ENCODE results near the gene HOXA13. TPM values are rescaled to one million over a fixed set of nuclear protein-coding genes. Genes with fewer than 3 reads are reported as not detected.
A peak's percentile ranks its signal among the peaks of the same experiment; 100 is the strongest.

The HOXA13 gene
- total RNA-seq, 2 donors from 2014 or later = not detected

DNA sequence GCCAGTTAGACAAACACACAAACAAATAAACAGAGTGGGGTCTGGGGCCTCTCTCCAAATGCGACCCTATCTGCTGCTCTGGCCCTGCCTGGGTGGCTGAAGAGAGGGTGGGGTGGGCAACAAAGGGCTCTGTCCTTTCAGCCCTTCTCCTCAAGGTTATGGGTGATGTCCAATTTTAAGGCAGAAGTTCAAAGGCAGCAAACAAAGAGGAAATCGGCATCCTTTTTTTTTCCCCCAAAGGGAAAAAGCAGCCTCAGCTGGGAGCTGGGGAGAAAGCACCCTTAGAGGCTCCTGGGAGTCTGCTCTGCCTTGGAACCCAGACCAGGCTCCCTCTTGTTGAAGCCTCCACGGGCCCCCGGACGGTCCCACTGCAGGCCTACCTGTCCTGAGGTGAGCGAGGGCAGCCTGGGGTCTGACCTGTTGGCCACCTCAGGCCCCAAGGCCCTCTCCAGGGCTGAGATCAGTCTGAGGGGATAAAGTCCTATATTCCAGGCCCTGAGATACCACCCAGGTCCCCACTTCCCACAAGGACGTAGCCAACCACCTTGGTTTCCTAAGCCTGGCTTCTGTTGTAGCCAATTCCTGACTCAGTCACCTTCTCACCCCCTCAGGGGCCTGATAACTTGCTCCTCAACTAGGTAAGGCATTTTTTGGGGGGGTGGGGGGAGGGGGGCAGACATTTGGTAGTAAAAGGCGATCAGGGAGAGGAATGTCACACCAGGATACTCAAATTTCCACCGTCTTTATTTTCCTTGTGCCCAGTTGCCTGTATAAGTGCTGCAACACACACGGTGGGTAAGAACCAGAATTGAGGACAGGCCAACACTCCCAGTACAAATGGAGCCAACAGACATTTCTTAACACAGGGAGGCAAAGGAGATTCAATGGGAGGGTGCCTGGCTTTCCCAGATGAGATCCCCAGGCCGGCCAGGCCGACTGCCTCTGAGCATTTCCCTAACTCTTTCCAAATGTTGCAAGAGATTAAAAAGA lies 19.2 kb downstream of the HOXA13 start:
- H3K4me1 Mint-ChIP-seq (ENCODE audit: low read depth in 2 of 2) = peaks cover 16 to 22% of the 10 kb centered on the region in 2 donors
- no peak for ATAC-seq
- no peaks in the 10 kb centered on the region for H3K9me3 Mint-ChIP-seq
- DNase-seq (ENCODE audit: low spot score) = no peak
- peaks cover 24 to 41% of the 10 kb centered on the region in 2 donors for H3K27me3 Mint-ChIP-seq
- no peak overlapping the region for H3K27ac Mint-ChIP-seq
- H3K4me3 Mint-ChIP-seq = no peak overlapping the region
- no peaks in the 10 kb centered on the region for H3K36me3 Mint-ChIP-seq

DNA sequence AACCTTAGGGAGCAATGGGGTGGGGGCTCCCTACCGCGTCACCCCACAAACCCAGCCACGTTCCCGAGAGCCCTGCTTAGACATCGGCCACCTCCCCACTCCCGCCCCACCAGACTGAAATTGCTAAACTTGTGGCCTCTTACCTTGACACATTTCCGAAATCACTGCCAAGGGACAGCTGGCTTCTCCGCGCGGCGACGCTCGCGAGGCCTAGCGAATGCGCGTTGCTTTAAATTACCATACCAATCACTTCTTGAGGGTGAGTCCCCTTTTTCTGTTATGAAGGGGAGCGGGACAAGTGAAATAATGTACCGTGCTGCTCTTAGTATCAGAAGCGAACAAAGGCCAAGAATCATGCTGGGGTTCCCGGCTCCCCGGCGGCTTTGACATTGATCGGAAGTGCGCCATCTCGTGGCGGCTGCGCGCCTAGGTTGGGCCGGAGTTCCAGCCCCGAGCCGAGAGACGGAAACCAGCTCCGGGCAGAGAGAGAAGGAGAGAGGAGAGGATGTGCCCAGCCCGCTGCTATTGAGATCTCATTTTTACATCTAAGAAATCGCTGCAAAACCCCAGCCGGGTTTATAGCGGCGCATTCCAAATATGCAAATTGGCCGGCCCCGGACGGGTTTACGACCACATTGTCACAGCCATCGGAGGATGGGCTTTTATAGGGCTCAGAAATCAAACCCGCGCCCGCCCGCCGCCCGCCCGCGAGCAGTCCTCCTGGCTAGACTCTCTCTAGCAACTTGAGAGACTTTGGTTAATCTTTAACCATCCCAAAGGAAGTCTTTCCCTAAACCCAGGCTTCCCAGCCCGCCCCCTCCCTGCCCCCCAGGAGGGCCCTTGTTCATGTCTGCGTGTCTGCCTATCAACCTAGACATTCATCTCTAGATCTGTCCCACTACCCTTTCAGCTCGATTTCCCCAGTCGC lies 20.1 kb downstream of the HOXA13 start:
- no peaks in the 10 kb centered on the region for H3K9me3 Mint-ChIP-seq
- peaks cover 23 to 31% of the 10 kb centered on the region in 2 donors for H3K27me3 Mint-ChIP-seq
- peak; percentile 75 to 80 for ATAC-seq
- H3K4me3 Mint-ChIP-seq = peak overlapping the region; percentile 26
- H3K27ac Mint-ChIP-seq = no peak overlapping the region
- no peak for DNase-seq (ENCODE audit: low spot score)
- H3K4me1 Mint-ChIP-seq (ENCODE audit: low read depth in 2 of 2) = peaks cover 9 to 17% of the 10 kb centered on the region in 2 donors
- H3K36me3 Mint-ChIP-seq = no peaks in the 10 kb centered on the region

DNA sequence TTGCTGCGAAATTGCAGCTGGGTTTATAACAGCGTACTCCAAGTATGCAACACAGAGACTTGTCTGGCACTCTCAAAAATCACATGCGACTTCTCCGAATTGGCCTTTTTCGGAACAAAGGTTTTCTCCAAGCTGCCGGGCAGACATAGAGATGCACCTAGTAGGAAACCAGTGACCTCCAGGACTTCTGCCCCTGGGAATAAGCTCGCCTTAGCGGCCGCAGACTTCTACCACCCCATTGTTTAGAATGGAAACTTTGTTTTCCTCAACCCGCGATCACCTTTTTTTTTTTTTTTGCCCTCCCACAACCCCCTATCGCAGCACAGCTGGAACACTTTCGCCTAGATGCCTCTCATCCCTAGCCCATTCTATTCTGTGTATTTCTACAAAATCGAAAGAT lies 20.9 kb downstream of the HOXA13 start:
- no peak for ATAC-seq
- H3K27ac Mint-ChIP-seq = no peak overlapping the region
- H3K4me1 Mint-ChIP-seq (ENCODE audit: low read depth in 2 of 2) = peaks cover 6 to 16% of the 10 kb centered on the region in 2 donors
- H3K9me3 Mint-ChIP-seq = no peaks in the 10 kb centered on the region
- DNase-seq (ENCODE audit: low spot score) = no peak
- H3K36me3 Mint-ChIP-seq = no peaks in the 10 kb centered on the region
- H3K27me3 Mint-ChIP-seq = peaks cover 21 to 28% of the 10 kb centered on the region in 2 donors
- peak overlapping the region; percentile 26 for H3K4me3 Mint-ChIP-seq

DNA sequence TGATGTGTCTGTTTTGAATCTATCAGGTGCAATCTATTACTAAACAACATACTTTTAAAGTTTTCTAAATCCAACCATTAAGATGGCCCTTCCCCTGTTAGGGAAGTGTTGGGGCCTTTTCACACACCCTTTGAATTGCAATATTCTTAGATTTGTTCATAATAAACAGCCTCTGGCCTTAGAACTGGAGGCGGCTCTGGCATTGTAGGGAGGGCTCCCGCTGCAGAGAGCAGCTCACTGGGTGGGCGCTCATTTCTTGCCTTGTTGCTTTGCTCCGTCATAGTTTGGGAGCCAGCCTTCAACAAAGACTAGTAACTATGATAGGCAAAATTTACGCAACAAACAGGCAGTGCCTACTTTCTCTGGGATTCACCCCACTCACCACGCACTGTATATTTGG lies 21.5 kb downstream of the HOXA13 start:
- no peak for DNase-seq (ENCODE audit: low spot score)
- no peak for ATAC-seq
- H3K4me3 Mint-ChIP-seq = no peak overlapping the region
- H3K36me3 Mint-ChIP-seq = no peaks in the 10 kb centered on the region
- no peaks in the 10 kb centered on the region for H3K9me3 Mint-ChIP-seq
- peaks cover 6 to 16% of the 10 kb centered on the region in 2 donors for H3K4me1 Mint-ChIP-seq (ENCODE audit: low read depth in 2 of 2)
- H3K27ac Mint-ChIP-seq = no peak overlapping the region
- peaks cover 21 to 28% of the 10 kb centered on the region in 2 donors for H3K27me3 Mint-ChIP-seq

DNA sequence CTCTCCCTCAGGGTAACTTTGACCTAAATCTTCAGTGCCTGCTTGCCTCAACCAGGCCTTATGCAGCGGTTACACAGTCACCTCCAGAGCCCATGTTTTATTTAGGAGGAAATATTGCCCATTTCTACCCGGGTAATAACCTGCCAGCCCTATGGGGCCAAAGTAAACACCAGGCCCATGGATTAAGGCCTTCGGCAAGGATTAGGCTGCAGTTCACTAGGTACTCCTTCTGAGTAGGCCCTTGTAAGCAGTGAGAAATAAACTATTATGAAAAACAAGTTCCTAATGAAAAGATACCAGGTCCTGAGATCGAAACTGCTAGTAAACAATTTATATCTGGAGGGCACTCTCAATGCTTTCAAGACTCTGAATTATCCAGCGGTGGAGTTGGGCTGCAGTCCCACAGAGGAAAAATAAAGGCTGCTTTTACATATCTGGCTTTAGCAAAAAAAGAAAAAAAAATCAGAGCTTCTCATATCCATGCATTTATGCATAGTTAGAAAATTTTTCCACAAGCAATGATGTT lies 22.0 kb downstream of the HOXA13 start:
- DNase-seq (ENCODE audit: low spot score) (no peak), ATAC-seq (no peak)
- Mint-ChIP-seq H3K4me1 (ENCODE audit: low read depth in 2 of 2) (peaks cover 6 to 16% of the 10 kb centered on the region in 2 donors), H3K9me3 (no peaks in the 10 kb centered on the region), H3K36me3 (no peaks in the 10 kb centered on the region), H3K27ac (no peak overlapping the region), H3K4me3 (no peak overlapping the region), H3K27me3 (peaks cover 21 to 26% of the 10 kb centered on the region in 2 donors)

DNA sequence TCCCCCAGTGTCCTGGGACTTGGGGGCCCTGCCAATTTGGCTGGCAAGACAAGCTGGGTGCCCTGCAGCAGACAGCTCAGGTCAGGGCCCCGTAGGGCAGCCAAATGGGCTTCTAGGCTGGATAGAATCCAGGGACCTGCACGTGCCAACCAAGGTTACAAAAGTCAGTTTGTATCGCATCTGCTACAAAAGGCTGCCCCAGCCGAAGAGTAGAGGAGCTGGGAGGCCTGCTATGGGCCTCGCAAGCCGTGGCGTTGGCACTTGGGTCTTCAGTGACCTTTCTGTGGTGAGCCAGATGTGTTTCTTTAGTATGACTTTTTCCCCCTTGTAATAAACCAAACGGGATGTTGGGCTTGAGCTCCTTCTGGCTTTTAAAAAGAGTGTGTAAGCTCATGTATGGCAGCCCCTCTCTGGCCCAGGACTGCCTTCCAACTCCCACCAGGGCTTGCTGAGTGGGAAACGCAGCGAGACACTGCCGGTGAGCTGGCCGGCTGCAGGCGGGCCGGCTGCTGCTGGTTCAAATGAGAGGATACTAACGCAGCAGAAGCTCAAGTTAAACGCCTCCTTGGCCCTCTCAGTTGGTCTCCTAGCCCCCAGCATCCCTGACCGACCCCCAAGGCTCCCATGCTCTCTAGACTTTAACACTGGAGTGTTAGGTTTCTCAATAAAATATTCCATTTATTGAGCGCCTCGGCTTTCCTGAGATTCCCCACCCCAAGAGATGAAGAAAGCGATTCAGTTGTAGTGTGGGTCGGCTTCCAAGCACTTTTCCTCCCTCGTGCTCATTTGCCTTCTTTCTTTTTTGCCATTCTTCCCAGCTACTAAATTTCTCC lies 22.7 kb downstream of the HOXA13 start:
- no peak for ATAC-seq
- Mint-ChIP-seq H3K9me3 (no peaks in the 10 kb centered on the region), H3K27me3 (peaks cover 21 to 26% of the 10 kb centered on the region in 2 donors), H3K4me3 (no peak overlapping the region), H3K27ac (no peak overlapping the region), H3K4me1 (ENCODE audit: low read depth in 2 of 2) (peaks cover 11 to 17% of the 10 kb centered on the region in 2 donors), H3K36me3 (peaks cover under 1% of the 10 kb centered on the region)
- DNase-seq (ENCODE audit: low spot score) = no peak

DNA sequence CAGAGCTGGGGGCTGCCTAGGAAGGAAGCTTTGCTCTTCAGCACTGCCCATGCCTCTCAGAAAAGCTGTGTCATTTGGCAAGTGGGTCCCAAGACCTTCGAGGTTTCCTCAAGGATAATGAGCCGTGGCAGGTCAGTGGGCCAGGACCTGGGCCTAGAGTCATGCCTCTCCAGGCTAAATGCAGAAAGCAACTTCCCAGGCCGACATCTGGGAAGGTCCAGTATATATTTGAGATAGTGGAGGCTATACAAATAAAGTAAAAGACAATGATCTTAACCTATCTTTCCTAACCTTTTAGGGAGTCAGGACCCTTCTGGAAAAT lies 23.4 kb downstream of the HOXA13 start:
- no peak overlapping the region for H3K4me3 Mint-ChIP-seq
- peaks cover 18 to 22% of the 10 kb centered on the region in 2 donors for H3K4me1 Mint-ChIP-seq (ENCODE audit: low read depth in 2 of 2)
- DNase-seq (ENCODE audit: low spot score) = no peak
- ATAC-seq = no peak
- H3K27me3 Mint-ChIP-seq = peaks cover 27 to 33% of the 10 kb centered on the region in 2 donors
- H3K27ac Mint-ChIP-seq = no peak overlapping the region
- no peaks in the 10 kb centered on the region for H3K9me3 Mint-ChIP-seq
- H3K36me3 Mint-ChIP-seq = peaks cover 5% of the 10 kb centered on the region

DNA sequence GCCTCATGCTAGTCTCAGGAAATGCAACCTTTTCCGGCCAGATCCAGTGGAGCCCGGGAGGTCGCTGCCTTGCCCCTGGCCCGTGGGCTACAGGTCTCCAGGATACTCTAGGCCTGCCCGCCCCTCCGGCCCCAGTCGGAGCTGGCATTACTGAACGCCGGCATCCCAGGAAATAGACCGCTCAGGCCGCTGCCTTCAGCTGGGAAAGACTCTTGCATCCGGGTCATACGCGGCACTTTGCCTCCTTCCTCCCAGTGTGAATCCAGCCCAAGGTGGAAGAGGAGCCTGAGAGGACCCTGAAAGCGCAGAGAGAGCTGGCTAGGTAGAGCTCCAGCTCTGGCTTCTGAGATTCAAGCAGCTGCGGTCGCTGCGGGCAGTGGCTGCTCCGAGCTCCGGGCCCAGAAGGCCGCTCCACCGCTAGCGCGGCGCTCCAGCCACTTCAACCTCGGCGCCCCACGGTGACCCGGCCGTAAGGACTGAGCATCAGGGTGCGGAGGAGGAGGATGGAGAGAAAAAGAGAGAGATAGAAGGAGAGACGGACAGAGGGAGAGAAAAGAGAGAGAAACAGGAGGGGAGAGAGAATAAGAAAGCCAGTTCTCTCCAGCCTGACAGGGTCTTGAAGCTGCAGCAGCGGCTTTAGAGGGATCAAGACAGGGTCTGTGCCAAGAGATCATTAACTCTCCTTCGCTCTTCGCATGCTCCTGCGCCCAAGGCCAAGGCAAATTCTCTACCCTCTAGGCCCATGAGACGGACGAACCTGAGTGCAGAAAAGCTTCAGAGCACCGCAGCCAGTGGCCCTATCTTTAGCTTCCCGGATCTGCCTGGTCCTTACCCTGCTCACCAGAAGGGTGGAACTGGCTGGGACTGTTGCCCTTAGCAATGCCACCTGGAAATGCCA lies 24.0 kb downstream of the HOXA13 start:
- Mint-ChIP-seq H3K36me3 (peaks cover 5% of the 10 kb centered on the region), H3K27me3 (peaks cover 27 to 39% of the 10 kb centered on the region in 2 donors), H3K27ac (no peak overlapping the region), H3K9me3 (no peaks in the 10 kb centered on the region), H3K4me1 (ENCODE audit: low read depth in 2 of 2) (peaks cover 24% of the 10 kb centered on the region in 2 donors), H3K4me3 (no peak overlapping the region)
- DNase-seq (ENCODE audit: low spot score) (no peak), ATAC-seq (no peak)

DNA sequence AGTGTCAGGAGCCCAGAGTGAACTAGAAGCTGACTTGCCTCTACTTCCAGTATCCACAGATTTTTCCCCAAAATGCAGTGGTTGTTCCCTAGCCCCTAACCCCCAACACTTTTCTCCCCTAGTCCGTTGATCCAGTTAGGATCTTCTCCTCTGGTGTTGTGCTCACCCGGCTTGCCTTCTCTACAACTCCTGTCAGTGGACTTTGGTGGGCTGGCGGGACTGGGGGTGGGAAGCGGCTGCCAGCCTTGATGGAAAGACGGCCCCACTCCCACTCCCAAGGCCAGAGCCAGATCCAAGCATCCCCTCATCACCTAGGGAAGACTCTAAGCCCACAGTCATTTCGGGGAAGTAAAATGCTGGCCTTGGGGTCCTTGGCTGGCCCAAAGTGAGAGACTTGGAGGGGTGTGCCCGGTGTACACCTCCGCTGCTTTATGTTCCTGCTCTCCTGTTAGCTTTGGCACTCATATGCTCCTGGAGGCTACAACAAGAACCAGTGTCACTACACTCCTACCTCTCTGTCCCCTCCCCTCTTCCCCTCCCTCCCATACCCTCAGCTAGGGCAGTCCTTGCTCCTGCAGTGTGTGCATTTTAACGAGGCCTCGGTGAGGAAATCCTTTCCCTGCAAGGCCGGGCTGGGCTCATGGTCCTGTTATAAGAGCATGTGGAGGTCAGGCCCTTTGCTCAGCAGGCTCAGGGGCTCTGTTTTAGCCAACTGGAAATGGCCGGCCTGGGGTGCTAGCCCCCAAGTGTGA lies 24.8 kb downstream of the HOXA13 start:
- Mint-ChIP-seq H3K4me1 (ENCODE audit: low read depth in 2 of 2) (peaks cover 21 to 32% of the 10 kb centered on the region in 2 donors), H3K9me3 (no peaks in the 10 kb centered on the region), H3K4me3 (peak overlapping the region; percentile 34), H3K36me3 (peaks cover 5% of the 10 kb centered on the region), H3K27me3 (peaks cover 30 to 47% of the 10 kb centered on the region in 2 donors), H3K27ac (no peak overlapping the region)
- ATAC-seq = no peak
- DNase-seq (ENCODE audit: low spot score) = no peak

DNA sequence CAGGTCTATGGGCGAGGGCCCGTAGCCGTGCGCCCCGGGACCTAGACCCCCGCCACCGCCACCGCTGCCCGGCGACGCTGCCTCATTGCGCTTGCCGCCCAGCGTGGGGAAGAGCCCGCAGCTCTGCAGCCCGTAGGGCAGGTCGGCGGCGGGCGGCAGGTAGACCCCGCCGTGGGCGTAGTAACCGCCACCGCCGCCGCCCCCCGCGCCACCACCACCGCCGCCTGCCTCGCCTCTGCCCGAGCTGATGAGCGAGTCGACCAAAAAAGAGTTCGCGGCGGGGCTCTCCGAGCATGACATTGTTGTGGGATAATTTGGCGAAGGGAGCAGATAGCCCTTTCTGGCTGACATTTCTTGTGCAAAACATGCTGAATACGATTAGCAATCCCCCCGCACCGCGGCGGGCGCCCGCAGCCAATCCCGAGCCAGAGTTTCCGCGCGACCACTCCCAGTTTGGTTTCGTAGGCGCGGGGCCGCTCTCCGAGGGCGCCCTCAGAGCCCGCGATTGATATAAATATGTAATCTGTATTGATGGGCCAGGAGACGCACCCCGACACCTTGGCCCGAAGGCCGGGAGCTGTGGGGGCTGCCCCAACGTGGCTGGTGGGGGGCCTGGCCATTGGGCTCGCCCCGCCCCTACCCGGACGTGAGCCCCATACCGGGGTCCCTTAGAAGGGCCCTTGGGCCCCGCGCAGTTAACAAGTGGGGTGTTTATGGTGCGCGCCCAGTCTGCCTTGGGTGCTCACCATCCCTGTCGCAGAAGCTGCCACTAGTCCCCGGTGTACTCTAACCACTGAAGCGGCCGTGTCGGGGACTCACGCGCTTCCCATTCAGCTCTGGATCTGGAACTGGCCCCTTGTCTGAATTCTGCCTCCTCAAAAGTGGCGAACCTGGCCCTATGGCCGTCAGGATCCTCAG lies 25.7 kb downstream of the HOXA13 start, which contains the start of gene HOXA10:
HOXA10 (minus strand) TSS at position 365 of the 918 bp plus-strand sequence; CDS start at position 351, 14 bp downstream.
- peak within 1 kb of the TSS; percentile 63 for H3K4me3 Mint-ChIP-seq
- DNase-seq (ENCODE audit: low spot score) (no peak), ATAC-seq (no peak)
- H3K4me1 Mint-ChIP-seq (ENCODE audit: low read depth in 2 of 2) = peaks cover 15 to 26% of the 10 kb centered on the region in 2 donors
- peaks cover 5% of the 10 kb centered on the region for H3K36me3 Mint-ChIP-seq
- peaks cover 27 to 38% of the 10 kb centered on the region in 2 donors for H3K27me3 Mint-ChIP-seq
- H3K9me3 Mint-ChIP-seq = no peaks in the 10 kb centered on the region
- no peak within 1 kb of the TSS for H3K27ac Mint-ChIP-seq

DNA sequence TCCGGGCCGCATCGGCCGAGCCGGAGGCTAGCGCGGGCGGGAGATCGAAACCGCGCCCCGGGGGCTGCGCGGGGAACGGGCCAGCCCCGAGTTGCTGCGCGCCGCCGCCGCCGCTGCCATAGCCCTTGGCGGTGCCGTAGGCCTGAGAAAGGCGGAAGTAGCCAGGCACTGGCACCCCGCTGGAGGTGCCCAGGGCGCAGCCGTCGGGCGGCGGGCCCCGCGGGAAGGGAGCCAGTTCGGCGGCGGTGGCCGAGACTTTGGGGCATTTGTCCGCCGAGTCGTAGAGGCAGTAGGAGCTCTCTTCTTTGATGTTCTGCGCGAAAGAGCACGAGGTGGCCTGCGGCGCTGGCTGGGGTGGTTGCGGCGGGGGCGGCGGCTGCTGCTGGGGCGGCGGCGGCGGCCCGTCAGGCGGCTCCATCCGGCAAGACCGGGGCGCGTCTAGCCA lies 26.4 kb downstream of the HOXA13 start:
- Mint-ChIP-seq H3K9me3 (no peaks in the 10 kb centered on the region), H3K4me3 (peak overlapping the region; percentile 63)

More for the DNA sequence above, 26.4 kb downstream of the HOXA13 start:
- Mint-ChIP-seq H3K27me3 (peaks cover 31 to 43% of the 10 kb centered on the region in 2 donors), H3K27ac (no peak overlapping the region), H3K36me3 (peaks cover 10% of the 10 kb centered on the region), H3K4me1 (ENCODE audit: low read depth in 2 of 2) (peaks cover 19 to 31% of the 10 kb centered on the region in 2 donors)
- peak; percentile 72 for DNase-seq (ENCODE audit: low spot score)
- peak; percentile 82 to 88 for ATAC-seq

Measured in natural killer cell treated with Interleukin-12 subunit alpha and Interleukin-12 subunit beta and Interleukin-15 and Interleukin-18, amount 100 ng/mL, for 72 hours (primary cell).